Gastrocnemius medialis (tissue), 4 donors: ENCODE data around the gene PLS1.

ENCODE experiments used
- POLR2A ChIP-seq, 2 donors: fragments of 450-650 bp; IDR thresholded peaks; one replicate each; pipeline ENCODE4 v1.6.1; 2017; ENCODE audit warnings: antibody characterized with exemption in 2 of 2, mild to moderate bottlenecking in 2 of 2, moderate library complexity in 2 of 2
- TF ChIP-seq, protein P1 (sequence below), 5 experiments: fragments of 450-650 bp in 3 of 5; fragments of 200-600 bp in 2 of 5; sonication (generic) in 2 of 5; IDR thresholded peaks in 4 of 5; conservative IDR thresholded peaks in 1 of 5; 1 replicate in 4 of 5; 2 replicates in 1 of 5; pipeline ENCODE4 v1.5.1; 2016 to 2019; ENCODE audit warnings: antibody characterized with exemption in 5 of 5, mild to moderate bottlenecking in 3 of 5, moderate library complexity in 3 of 5

DNA sequence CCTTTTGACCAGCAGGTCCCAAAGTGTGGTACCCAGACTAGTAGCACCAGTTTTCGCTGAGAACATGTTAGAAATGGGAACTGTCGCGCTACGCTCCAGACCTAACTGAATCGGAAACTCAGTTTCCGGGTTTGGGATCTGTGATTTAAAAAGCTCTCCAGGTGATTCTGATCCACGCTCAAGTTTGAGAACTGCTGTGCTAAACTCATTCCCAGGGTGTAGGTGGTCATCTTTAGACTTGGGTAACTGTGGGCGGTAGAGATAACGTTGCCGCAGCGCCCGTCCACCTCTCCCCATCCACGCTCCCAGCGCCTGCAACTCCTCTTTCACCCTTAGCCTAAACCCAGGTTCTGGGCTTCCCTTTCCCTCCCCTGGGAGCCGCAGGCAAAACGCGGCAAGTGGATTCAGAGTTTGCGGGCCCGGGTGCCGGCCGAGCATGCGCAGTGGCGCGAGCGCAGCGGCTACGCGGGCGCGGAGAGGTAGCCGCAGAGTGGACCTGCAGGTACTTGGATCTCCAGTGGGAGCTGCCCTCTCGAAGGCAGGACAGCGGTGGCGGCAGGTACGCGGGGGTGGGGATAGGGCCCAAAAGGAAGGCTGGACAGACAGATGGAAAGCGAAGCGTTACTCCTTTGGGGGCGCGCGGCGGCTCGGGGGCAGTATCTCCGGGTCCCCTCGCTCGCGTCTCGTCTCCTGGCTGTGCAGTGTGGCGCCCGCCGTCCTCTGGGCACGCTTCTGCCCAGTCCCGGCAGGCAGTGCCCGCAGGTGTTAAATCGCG is at the start of gene PLS1:
- TF ChIP-seq, protein P1, sequence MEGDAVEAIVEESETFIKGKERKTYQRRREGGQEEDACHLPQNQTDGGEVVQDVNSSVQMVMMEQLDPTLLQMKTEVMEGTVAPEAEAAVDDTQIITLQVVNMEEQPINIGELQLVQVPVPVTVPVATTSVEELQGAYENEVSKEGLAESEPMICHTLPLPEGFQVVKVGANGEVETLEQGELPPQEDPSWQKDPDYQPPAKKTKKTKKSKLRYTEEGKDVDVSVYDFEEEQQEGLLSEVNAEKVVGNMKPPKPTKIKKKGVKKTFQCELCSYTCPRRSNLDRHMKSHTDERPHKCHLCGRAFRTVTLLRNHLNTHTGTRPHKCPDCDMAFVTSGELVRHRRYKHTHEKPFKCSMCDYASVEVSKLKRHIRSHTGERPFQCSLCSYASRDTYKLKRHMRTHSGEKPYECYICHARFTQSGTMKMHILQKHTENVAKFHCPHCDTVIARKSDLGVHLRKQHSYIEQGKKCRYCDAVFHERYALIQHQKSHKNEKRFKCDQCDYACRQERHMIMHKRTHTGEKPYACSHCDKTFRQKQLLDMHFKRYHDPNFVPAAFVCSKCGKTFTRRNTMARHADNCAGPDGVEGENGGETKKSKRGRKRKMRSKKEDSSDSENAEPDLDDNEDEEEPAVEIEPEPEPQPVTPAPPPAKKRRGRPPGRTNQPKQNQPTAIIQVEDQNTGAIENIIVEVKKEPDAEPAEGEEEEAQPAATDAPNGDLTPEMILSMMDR (IDR thresholded peaks at IDR 0.05 in 4 of 5, conservative IDR thresholded peaks at IDR 0.05 in 1 of 5): peak in 1 of 5 experiments; percentile 24
- peak; percentile 24 to 26 for TF ChIP-seq POLR2A (IDR thresholded peaks at IDR 0.05)
